H9 (cell line): ENCODE data around the gene HCRT. TPM values are rescaled to one million over a fixed set of nuclear protein-coding genes. Genes with fewer than 3 reads are reported as not detected.

Source experiments
- DNase-seq: peaks from one replicate; pipeline ENCODE4 v3.0.0-alpha.2; 2017
- H2AFZ ChIP-seq: one replicate; pipeline ENCODE4 v1.6.1; 2013; ENCODE audit warnings: mild to moderate bottlenecking, low read length, control low read depth, moderate library complexity
- H2AK5ac ChIP-seq: 2 replicates; pipeline ENCODE4 v1.6.1; 2013; ENCODE audit warnings: low read length, control low read depth, mixed read lengths; ENCODE audit not compliant: insufficient read length
- H2BK120ac ChIP-seq: one replicate; pipeline ENCODE4 v1.6.1; 2013; ENCODE audit warnings: low read depth, mild to moderate bottlenecking, low read length, control low read depth, inconsistent platforms; ENCODE audit not compliant: poor library complexity, severe bottlenecking
- H2BK12ac ChIP-seq: 2 replicates; pipeline ENCODE4 v1.6.1; 2013; ENCODE audit warnings: low read length, control low read depth, mixed read lengths, low read depth; ENCODE audit not compliant: insufficient read length
- H2BK15ac ChIP-seq: 2 replicates; pipeline ENCODE4 v1.6.1; 2013; ENCODE audit warnings: low read depth, low read length, control low read depth
- H2BK20ac ChIP-seq: one replicate; pipeline ENCODE4 v1.6.1; 2013; ENCODE audit warnings: low read depth, mild to moderate bottlenecking, low read length, control low read depth, inconsistent platforms; ENCODE audit not compliant: poor library complexity, severe bottlenecking
- H2BK5ac ChIP-seq: 2 replicates; pipeline ENCODE4 v1.6.1; 2013; ENCODE audit warnings: low read length, control low read depth, mixed read lengths; ENCODE audit not compliant: insufficient read length
- H3K14ac ChIP-seq: 2 replicates; pipeline ENCODE4 v1.6.1; 2013; ENCODE audit warnings: low read length, control low read depth; ENCODE audit not compliant: insufficient read depth
- H3K18ac ChIP-seq: 2 replicates; pipeline ENCODE4 v1.6.1; 2013; ENCODE audit warnings: low read depth, mild to moderate bottlenecking, mixed read lengths, low read length, control low read depth; ENCODE audit not compliant: insufficient read length
- H3K23ac ChIP-seq: 2 replicates; pipeline ENCODE4 v1.6.1; 2013; ENCODE audit warnings: low read length, control low read depth, mixed read lengths, low read depth; ENCODE audit not compliant: insufficient read length
- H3K23me2 ChIP-seq: 2 replicates; pipeline ENCODE4 v1.6.1; 2013; ENCODE audit warnings: low read depth, mild to moderate bottlenecking, mixed read lengths, low read length, control low read depth; ENCODE audit not compliant: insufficient read length, poor library complexity, severe bottlenecking
- H3K27ac ChIP-seq: 2 replicates; pipeline ENCODE4 v1.5.1; 2013; ENCODE audit warnings: low read length, control low read depth, mixed read lengths, low read depth; ENCODE audit not compliant: insufficient read length
- H3K27me3 ChIP-seq: 2 replicates; pipeline ENCODE4 v1.6.1; 2013; ENCODE audit warnings: low read length, control low read depth, inconsistent platforms; ENCODE audit not compliant: insufficient read depth
- H3K4ac ChIP-seq: 2 replicates; pipeline ENCODE4 v1.6.1; 2013; ENCODE audit warnings: low read depth, mild to moderate bottlenecking, control low read depth, inconsistent platforms, low read length, moderate library complexity
- H3K4me1 ChIP-seq: 2 replicates; pipeline ENCODE4 v1.6.1; 2013; ENCODE audit warnings: low read length, control low read depth, inconsistent platforms; ENCODE audit not compliant: insufficient read depth
- H3K4me2 ChIP-seq: 2 replicates; pipeline ENCODE4 v1.6.1; 2013; ENCODE audit warnings: low read length, control low read depth, mixed read lengths; ENCODE audit not compliant: insufficient read length, insufficient read depth
- H3K56ac ChIP-seq: 2 replicates; pipeline ENCODE4 v1.6.1; 2013; ENCODE audit warnings: low read depth, mild to moderate bottlenecking, mixed read lengths, low read length, control low read depth; ENCODE audit not compliant: insufficient read length
- H3K79me1 ChIP-seq: 2 replicates; pipeline ENCODE4 v1.6.1; 2013; ENCODE audit warnings: low read depth, mild to moderate bottlenecking, moderate library complexity, low read length, control low read depth, inconsistent platforms; ENCODE audit not compliant: insufficient read depth, poor library complexity, severe bottlenecking
- H3K79me2 ChIP-seq: 2 replicates; pipeline ENCODE4 v1.6.1; 2013; ENCODE audit warnings: low read length, control low read depth, inconsistent platforms; ENCODE audit not compliant: insufficient read depth
- H3K9ac ChIP-seq: 2 replicates; pipeline ENCODE4 v1.6.1; 2013; ENCODE audit warnings: low read length, control low read depth, mixed read lengths; ENCODE audit not compliant: insufficient read length; ENCODE audit errors: extremely low read depth
- H3K9me3 ChIP-seq: one replicate; pipeline ENCODE4 v1.6.1; 2013; ENCODE audit warnings: low read depth, low read length, inconsistent platforms; ENCODE audit not compliant: control insufficient read depth
- H3T11ph ChIP-seq: one replicate; pipeline ENCODE4 v1.6.1; 2013; ENCODE audit warnings: mild to moderate bottlenecking, low read length, control low read depth, inconsistent platforms
- H4K20me1 ChIP-seq: one replicate; pipeline ENCODE4 v1.6.1; 2013; ENCODE audit not compliant: control insufficient read depth, insufficient read length, insufficient read depth
- H4K5ac ChIP-seq: 2 replicates; pipeline ENCODE4 v1.6.1; 2013; ENCODE audit warnings: low read depth, mild to moderate bottlenecking, mixed read lengths, low read length, control low read depth; ENCODE audit not compliant: insufficient read length
- H4K8ac ChIP-seq: replicated peaks from 2 replicates; pipeline ENCODE4 v1.6.1; 2013; ENCODE audit warnings: low read length, control low read depth, mixed read lengths, low read depth; ENCODE audit not compliant: insufficient read length
- H4K91ac ChIP-seq: 2 replicates; pipeline ENCODE4 v1.6.1; 2013; ENCODE audit warnings: low read depth, mild to moderate bottlenecking, moderate library complexity, mixed read lengths, low read length, control low read depth; ENCODE audit not compliant: insufficient read length
- H3K27ac Mint-ChIP-seq, 3 experiments: 2 replicates in 2 of 3; 3 replicates in 1 of 3; pipeline ENCODE4 v1.8.0; 2020 to 2021; ENCODE audit warnings: mixed read lengths in 3 of 3, mild to moderate bottlenecking in 1 of 3, moderate library complexity in 1 of 3
- H3K27me3 Mint-ChIP-seq: 2 replicates; pipeline ENCODE4 v1.8.0; 2021; ENCODE audit warnings: low read depth, mild to moderate bottlenecking, moderate library complexity, mixed read lengths
- H3K36me3 Mint-ChIP-seq, 3 experiments: 2 replicates in 2 of 3; 3 replicates in 1 of 3; pipeline ENCODE4 v1.8.0; 2020 to 2021; ENCODE audit warnings: low read depth in 3 of 3, mixed read lengths in 3 of 3; ENCODE audit not compliant: insufficient read depth in 1 of 3
- H3K4me1 Mint-ChIP-seq, 2 experiments: 2 replicates each; pipeline ENCODE4 v1.8.0; 2020; ENCODE audit warnings: mixed read lengths in 2 of 2
- H3K4me3 Mint-ChIP-seq, 2 experiments: 2 replicates in 1 of 2; 3 replicates in 1 of 2; pipeline ENCODE4 v1.8.0; 2020 to 2021; ENCODE audit warnings: mild to moderate bottlenecking in 2 of 2, mixed read lengths in 2 of 2, moderate library complexity in 1 of 2
- H3K9me3 Mint-ChIP-seq, 2 experiments: 2 replicates in 1 of 2; 3 replicates in 1 of 2; pipeline ENCODE4 v1.8.0; 2020; ENCODE audit warnings: mild to moderate bottlenecking in 2 of 2, mixed read lengths in 2 of 2, moderate library complexity in 1 of 2
- CTCF ChIP-seq: fragments of 200-600 bp; sonication (generic); conservative IDR thresholded peaks from 3 replicates; pipeline ENCODE4 v1.8.0; 2021; ENCODE audit warnings: antibody characterized with exemption, mild to moderate bottlenecking
- WGBS: extraction: QIAGEN DNeasy Blood & Tissue Kit; methylation state at CpG from one replicate; pipeline ENCODE4 v1.1.7; 2013; ENCODE audit warnings: missing lambda C conversion rate, low lambda C conversion rate, mixed read lengths; ENCODE audit not compliant: insufficient read length; ENCODE audit errors: extremely low coverage; 5-methylcytosine and 5-hydroxymethylcytosine counted together
- total RNA-seq: library from RNA; stranded (reverse); gene quantifications from 2 replicates; pipeline ENCODE4 v1.2.1, GENCODE V29; 2021

HCRT gene
- total RNA-seq, 1 experiment from 2014 or later: not detected

GRCh38 chr17:42166196-42166763 lies 19.0 kb downstream of the HCRT start:
- no peak overlapping the region for H3K56ac ChIP-seq
- no peak overlapping the region for H4K8ac ChIP-seq
- no peak overlapping the region for H4K91ac ChIP-seq
- H3K23ac ChIP-seq: no peak overlapping the region
- Mint-ChIP-seq H3K36me3 (no peaks in the 10 kb centered on the region), H3K4me1 (peaks cover 2 to 4% of the 10 kb centered on the region in 2 experiments; a peak in 3 of 4 replicates), H3K4me3 (no peak overlapping the region), H3K9me3 (no peaks in the 10 kb centered on the region), H3K27me3 (peaks cover 5% of the 10 kb centered on the region; the same call in 1 of the 2 replicates), H3K27ac (no peak overlapping the region)
- no peak overlapping the region for H2BK12ac ChIP-seq
- no peaks in the 10 kb centered on the region for H3K79me2 ChIP-seq
- DNase-seq: no peak
- no peaks in the 10 kb centered on the region for H3K23me2 ChIP-seq
- no peaks in the 10 kb centered on the region for H3K9me3 ChIP-seq
- H3K4me2 ChIP-seq: no peak overlapping the region
- H3K27me3 ChIP-seq: no peaks in the 10 kb centered on the region
- no peak overlapping the region for H3T11ph ChIP-seq
- no peak overlapping the region for H4K5ac ChIP-seq
- H2AK5ac ChIP-seq: no peak overlapping the region
- no peak overlapping the region for H3K9ac ChIP-seq
- H3K18ac ChIP-seq: no peak overlapping the region
- H4K20me1 ChIP-seq: no peaks in the 10 kb centered on the region
- no peak overlapping the region for H2BK120ac ChIP-seq
- no peak overlapping the region for H2BK5ac ChIP-seq
- no peak for TF ChIP-seq CTCF
- H3K27ac ChIP-seq: no peak overlapping the region
- WGBS: no CpG with 5 or more reads among the region's 19 CpGs
- H3K79me1 ChIP-seq: no peaks in the 10 kb centered on the region
- no peak overlapping the region for H2BK15ac ChIP-seq
- H2AFZ ChIP-seq: no peak overlapping the region
- H3K4ac ChIP-seq: no peak overlapping the region
- no peaks in the 10 kb centered on the region for H3K4me1 ChIP-seq
- no peak overlapping the region for H3K14ac ChIP-seq
- H2BK20ac ChIP-seq: no peak overlapping the region
